GM12878 (cell line): ENCODE measurements around the gene MATN1. TPM values are rescaled to one million over a fixed set of nuclear protein-coding genes. Genes with fewer than 3 reads are reported as not detected.

Source experiments
- ATAC-seq: fragments of 200-7000 bp; cut with Tn5 transposase; 3 replicates; pipeline ENCODE4 v1.9.1; 2020; ENCODE audit warnings: mild to moderate bottlenecking, moderate library complexity
- BruUV-seq: library from RNA; stranded (reverse); fragments of 400-500 nt; replicated peaks from 2 replicates; lab custom pipeline; 2021; lab: Mats Ljungman, UMichigan
- CTCF ChIA-PET: fragments of 300-600 bp; sonication (Branson Sonifier 250); formaldehyde crosslinking; extraction: SDS; loops from one replicate; lab custom pipeline; 2021; ENCODE audit warnings: inconsistent platforms; lab: Yijun Ruan, JAX
- POLR2A ChIA-PET: fragments of 350-600 bp; formaldehyde crosslinking; extraction: SDS; loops from one replicate; lab custom pipeline; 2021; ENCODE audit warnings: inconsistent platforms; lab: Charles Lee
- RAD21 ChIA-PET: fragments of 300-600 bp; sonication (Branson Sonifier 250); formaldehyde crosslinking; loops from one replicate; lab custom pipeline; 2023; ENCODE audit warnings: antibody characterized with exemption; ENCODE audit not compliant: unreplicated experiment; lab: Charles Lee
- SMC1A ChIA-PET: fragments of 300-600 bp; sonication (Branson Sonifier 250); formaldehyde crosslinking; loops from one replicate; lab custom pipeline; 2023; ENCODE audit not compliant: unreplicated experiment, uncharacterized antibody; lab: Charles Lee
- DNase-seq: peaks from one replicate; pipeline ENCODE4 v3.0.0-alpha.2; 2011; ENCODE audit warnings: low read depth, low spot score
- FAIRE-seq: peaks from 3 replicates; lab custom pipeline; 2011; peaks lifted over from hg19 to GRCh38; lab: Jason Lieb, UNC
- H2AFZ ChIP-seq: 2 replicates; pipeline ENCODE4 v1.6.0; 2011; ENCODE audit warnings: low read depth, low read length, control low read depth; ENCODE audit not compliant: control insufficient read depth
- H3K27ac ChIP-seq: 2 replicates; pipeline ENCODE4 v1.5.1; 2011; ENCODE audit warnings: control low read depth; ENCODE audit not compliant: control insufficient read depth, insufficient read depth
- H3K27me3 ChIP-seq, 2 experiments: replicated peaks in 1 of 2; 2 replicates each; pipeline versions ENCODE4 v1.6.0 to v1.6.1; 2011; ENCODE audit warnings: low read length in 1 of 2; ENCODE audit not compliant: control insufficient read depth in 2 of 2, insufficient read depth in 2 of 2
- H3K36me3 ChIP-seq, 2 experiments: 2 replicates each; pipeline ENCODE4 v1.5.1; 2011; ENCODE audit warnings: low read length in 1 of 2; ENCODE audit not compliant: control insufficient read depth in 2 of 2, insufficient read depth in 2 of 2
- H3K4me1 ChIP-seq: 2 replicates; pipeline ENCODE4 v1.6.1; 2011; ENCODE audit warnings: mild to moderate bottlenecking, low read length, moderate library complexity, mixed read lengths; ENCODE audit not compliant: control insufficient read depth, insufficient read depth
- H3K4me2 ChIP-seq: 2 replicates; pipeline ENCODE4 v1.6.0; 2011; ENCODE audit warnings: control low read depth; ENCODE audit not compliant: control insufficient read depth, insufficient read depth
- H3K4me3 ChIP-seq: fragments of 200-600 bp; sonication (generic); 2 replicates; pipeline ENCODE4 v1.5.1; 2016
- H3K79me2 ChIP-seq: 2 replicates; pipeline ENCODE4 v1.6.0; 2011; ENCODE audit warnings: low read length; ENCODE audit not compliant: control insufficient read depth, insufficient read depth
- H3K9ac ChIP-seq: 2 replicates; pipeline ENCODE4 v1.8.0; 2011; ENCODE audit warnings: low read length, control low read depth, mixed read lengths; ENCODE audit not compliant: control insufficient read depth, insufficient read depth
- H3K9me3 ChIP-seq: replicated peaks from 3 replicates; pipeline ENCODE4 v1.5.1; 2011; ENCODE audit warnings: mild to moderate bottlenecking, low read length; ENCODE audit not compliant: control insufficient read depth, insufficient read depth
- H4K20me1 ChIP-seq: 2 replicates; pipeline ENCODE4 v1.6.0; 2011; ENCODE audit not compliant: control insufficient read depth, insufficient read depth
- ETV6 ChIP-seq, 2 experiments: fragments of 450-650 bp in 1 of 2; IDR thresholded peaks in 1 of 2; conservative IDR thresholded peaks in 1 of 2; 2 replicates each; pipeline ENCODE4 v1.6.1; 2014; ENCODE audit warnings: antibody characterized with exemption in 1 of 2, borderline replicate concordance in 1 of 2, low read depth in 1 of 2, mild to moderate bottlenecking in 1 of 2, moderate library complexity in 1 of 2
- HSF1 ChIP-seq: fragments of 150-350 bp; IDR thresholded peaks from 2 replicates; pipeline ENCODE4 v1.6.1; 2014; ENCODE audit warnings: mild to moderate bottlenecking, low read depth, low read length
- NBN ChIP-seq: fragments of 450-650 bp; IDR thresholded peaks from 2 replicates; pipeline ENCODE4 v1.6.1; 2016
- REST ChIP-seq: IDR thresholded peaks from 2 replicates; pipeline ENCODE4 v1.6.1; 2012; ENCODE audit warnings: mild to moderate bottlenecking, low read depth, low read length
- SMAD5 ChIP-seq: IDR thresholded peaks from 2 replicates; pipeline ENCODE4 v1.6.1; 2016; ENCODE audit warnings: antibody characterized with exemption, low read depth
- SP1 ChIP-seq: IDR thresholded peaks from one replicate; pipeline ENCODE4 v1.6.1; 2011; ENCODE audit warnings: low read depth, low read length
- SUPT20H ChIP-seq: IDR thresholded peaks from 2 replicates; pipeline ENCODE4 v1.6.1; 2011; ENCODE audit warnings: low read depth, mild to moderate bottlenecking, low read length, moderate library complexity, borderline replicate concordance; ENCODE audit not compliant: control insufficient read depth
- ZNF622 ChIP-seq: fragments of 450-650 bp; IDR thresholded peaks from 2 replicates; pipeline ENCODE4 v1.6.1; 2017; ENCODE audit warnings: mild to moderate bottlenecking, inconsistent platforms
- WGBS: methylation state at CpG from one replicate; pipeline ENCODE4 v1.1.6; 2016; ENCODE audit warnings: low lambda C conversion rate; ENCODE audit not compliant: insufficient replicate concordance, insufficient coverage; ENCODE audit errors: missing lambda C conversion rate; 5-methylcytosine and 5-hydroxymethylcytosine counted together
- in situ Hi-C: fragments of 300-500 bp; cut with MboI; formaldehyde crosslinking; loops from 9 replicates; pipeline ENCODE4 v1.14.3; 2018; ENCODE audit warnings: mixed read lengths
- intact Hi-C: fragments of 100-400 bp; cut with micrococcal nuclease; formaldehyde crosslinking; loops from one replicate; pipeline ENCODE4 v1.14.2; 2022; ENCODE audit not compliant: unreplicated experiment
- polyA plus RNA-seq, 11 experiments: library from polyadenylated mRNA; depleted of rRNA in 4 of 11; unstranded in 6 of 11; stranded (reverse) in 5 of 11; fragments of >200 nt; fragmentation: Nextera tagmentation in 4 of 11; fragmentation: Illumina TruSeq in 1 of 11; extraction: Ambion mirVana in 4 of 11; extraction: Trizol in 1 of 11; gene quantifications; 1 replicate in 1 of 11; 2 replicates in 10 of 11; pipeline versions ENCODE4 v1.2.1 to v1.2.3, GENCODE V29; 2011 to 2016; ENCODE audit warnings: inconsistent platforms in 2 of 11, missing spikeins in 2 of 11, low read depth in 1 of 11
- total RNA-seq, 4 experiments: library from RNA; depleted of rRNA in 3 of 4; stranded (reverse); fragments of >200 nt in 3 of 4; fragmentation: Illumina TruSeq in 1 of 4; extraction: Trizol in 1 of 4; gene quantifications; 2 replicates each; pipeline versions ENCODE4 v1.2.1 to v1.2.3, GENCODE V29; 2013 to 2021
- TF ChIP-seq, protein P1 (sequence below): fragments of 450-650 bp; formaldehyde crosslinking; IDR thresholded peaks from 2 replicates; pipeline ENCODE4 v1.5.0; 2022; ENCODE audit warnings: mild to moderate bottlenecking, missing genetic modification characterization

The MATN1 gene
- total and polyA plus RNA-seq, 10 of the 15 experiments (the other 5 are each of a cell fraction or from before 2014, with no cell fraction given) = 0.04 to 0.50 (median 0.10) TPM; not detected in 1

GRCh38 chr1:30675761-30676160 lies 47.6 kb downstream of the MATN1 start (continued):
- TF ChIP-seq, protein P1, sequence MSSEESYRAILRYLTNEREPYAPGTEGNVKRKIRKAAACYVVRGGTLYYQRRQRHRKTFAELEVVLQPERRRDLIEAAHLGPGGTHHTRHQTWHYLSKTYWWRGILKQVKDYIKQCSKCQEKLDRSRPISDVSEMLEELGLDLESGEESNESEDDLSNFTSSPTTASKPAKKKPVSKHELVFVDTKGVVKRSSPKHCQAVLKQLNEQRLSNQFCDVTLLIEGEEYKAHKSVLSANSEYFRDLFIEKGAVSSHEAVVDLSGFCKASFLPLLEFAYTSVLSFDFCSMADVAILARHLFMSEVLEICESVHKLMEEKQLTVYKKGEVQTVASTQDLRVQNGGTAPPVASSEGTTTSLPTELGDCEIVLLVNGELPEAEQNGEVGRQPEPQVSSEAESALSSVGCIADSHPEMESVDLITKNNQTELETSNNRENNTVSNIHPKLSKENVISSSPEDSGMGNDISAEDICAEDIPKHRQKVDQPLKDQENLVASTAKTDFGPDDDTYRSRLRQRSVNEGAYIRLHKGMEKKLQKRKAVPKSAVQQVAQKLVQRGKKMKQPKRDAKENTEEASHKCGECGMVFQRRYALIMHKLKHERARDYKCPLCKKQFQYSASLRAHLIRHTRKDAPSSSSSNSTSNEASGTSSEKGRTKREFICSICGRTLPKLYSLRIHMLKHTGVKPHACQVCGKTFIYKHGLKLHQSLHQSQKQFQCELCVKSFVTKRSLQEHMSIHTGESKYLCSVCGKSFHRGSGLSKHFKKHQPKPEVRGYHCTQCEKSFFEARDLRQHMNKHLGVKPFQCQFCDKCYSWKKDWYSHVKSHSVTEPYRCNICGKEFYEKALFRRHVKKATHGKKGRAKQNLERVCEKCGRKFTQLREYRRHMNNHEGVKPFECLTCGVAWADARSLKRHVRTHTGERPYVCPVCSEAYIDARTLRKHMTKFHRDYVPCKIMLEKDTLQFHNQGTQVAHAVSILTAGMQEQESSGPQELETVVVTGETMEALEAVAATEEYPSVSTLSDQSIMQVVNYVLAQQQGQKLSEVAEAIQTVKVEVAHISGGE (CRISPR knock-in tag) = no peak
- TF ChIP-seq ETV6 (conservative IDR thresholded peaks at IDR 0.05 in 1 of 2, IDR thresholded peaks at IDR 0.05 in 1 of 2; ENCODE audit: borderline replicate concordance in 1 of 2, low read depth in 1 of 2) (no peak), ZNF622 (no peak)
- TF ChIP-seq, all 136 proteins: peak for 0

DNA sequence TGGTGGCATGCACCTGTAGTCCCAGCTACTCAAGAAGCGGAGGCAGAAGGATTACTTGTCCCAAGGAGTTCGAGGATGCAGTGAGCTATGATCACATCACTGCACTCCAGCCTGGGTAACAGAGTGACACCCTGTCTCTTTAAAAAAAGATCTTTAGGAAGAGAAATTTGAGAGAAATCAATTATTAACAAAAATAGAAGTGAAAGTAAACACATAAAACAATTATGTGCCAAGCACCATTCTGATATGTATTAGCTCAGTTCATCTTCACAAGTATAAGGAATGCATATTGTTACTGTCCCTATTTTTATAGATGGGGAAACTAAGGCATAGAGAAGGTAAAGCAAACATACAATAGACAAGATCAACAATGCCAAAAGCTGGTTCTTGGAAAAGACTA lies 48.1 kb downstream of the MATN1 start:
- SMC1A ChIA-PET = interaction anchor here (0.6 kb wide), 1 partner anchor 1498 kb away, joined by 3 read pairs; no protein-coding TSS in a partner anchor
- H3K4me2 ChIP-seq = no peak overlapping the region
- in situ Hi-C loops (no loop called here), intact Hi-C loops (no loop called here)
- H3K27ac ChIP-seq = no peak overlapping the region
- DNase-seq = no peak
- 9% methylated on average over 2 of the region's 2 CpGs for WGBS
- H2AFZ ChIP-seq = no peak overlapping the region
- CTCF ChIA-PET = interaction anchor here (1.2 to 1.4 kb wide), 3 partner anchors 10 to 295 kb away, joined by 3 to 4 read pairs (median 3); no protein-coding TSS in a partner anchor
- H3K4me3 ChIP-seq = no peak overlapping the region
- H3K27me3 ChIP-seq = no peaks in the 10 kb centered on the region; a peak in 1 of 4 replicates
- no peak overlapping the region for H3K9ac ChIP-seq
- H3K79me2 ChIP-seq = no peaks in the 10 kb centered on the region
- RAD21 ChIA-PET = no interaction called here
- no peak for TF ChIP-seq SP1
- TF ChIP-seq SUPT20H = no peak
- no peak for TF ChIP-seq HSF1
- TF ChIP-seq REST = no peak
- TF ChIP-seq SMAD5 = no peak
- TF ChIP-seq NBN = no peak
- H4K20me1 ChIP-seq = no peaks in the 10 kb centered on the region
- H3K9me3 ChIP-seq = no peaks in the 10 kb centered on the region; the same call in 2 of the 3 replicates
- BruUV-seq = no TSS peak
- no peak for FAIRE-seq
- no peaks in the 10 kb centered on the region for H3K4me1 ChIP-seq
- no peak for ATAC-seq
- no peaks in the 10 kb centered on the region for H3K36me3 ChIP-seq
- POLR2A ChIA-PET = interaction anchor here (0.6 kb wide), 1 partner anchor 984 kb away, joined by 4 read pairs; no protein-coding TSS in a partner anchor
